Cardiac fibroblast (primary cell): Measurements from ENCODE around the gene PATJ.
A peak's percentile ranks its signal among the peaks of the same experiment; 100 is the strongest.
"Not testable (repeated sequence)": the region's sequence is repeated elsewhere in the genome, so short reads cannot be mapped to it uniquely, and the experiment has no call there.

Experiments used
- DNase-seq, 2 donors: peaks; one replicate each; pipeline versions ENCODE4 v3.0.0 to v3.0.0-alpha.2; 2010; ENCODE audit warnings: low read depth in 2 of 2
- H3K4me3 ChIP-seq, 2 donors: replicated peaks in 1 of 2; 1 replicate in 1 of 2; 2 replicates in 1 of 2; pipeline ENCODE4 v1.5.1; 2011; ENCODE audit warnings: low read depth in 2 of 2, low read length in 2 of 2, mild to moderate bottlenecking in 2 of 2, moderate library complexity in 1 of 2
- CTCF ChIP-seq: IDR thresholded peaks from one replicate; pipeline ENCODE4 v1.5.1; 2011; ENCODE audit warnings: low read depth, mild to moderate bottlenecking, low read length, inconsistent platforms

PATJ gene

GRCh38 chr1:62175568-62176179 lies 433.4 kb downstream of the PATJ start:
- H3K4me3 ChIP-seq, result no peak overlapping the region
- DNase-seq, result peak; percentile 61
- TF ChIP-seq CTCF, result peak; percentile 70

- TF ChIP-seq CTCF, result no peak
- no peak overlapping the region for H3K4me3 ChIP-seq
- DNase-seq, result no peak
Measured at GRCh38 chr1:62176597-62177312, 434.5 kb downstream of the PATJ start.

GRCh38 chr1:62177621-62178020 lies 435.3 kb downstream of the PATJ start:
- TF ChIP-seq CTCF, result no peak
- no peak overlapping the region for H3K4me3 ChIP-seq
- no peak for DNase-seq

- no peak for TF ChIP-seq CTCF
- DNase-seq, result no peak
Measured at GRCh38 chr1:62178372-62178771, 436.1 kb downstream of the PATJ start.

GRCh38 chr1:62180054-62180453 lies 437.8 kb downstream of the PATJ start:
- H3K4me3 ChIP-seq, DNase-seq: not testable (repeated sequence)

More at GRCh38 chr1:62178372-62178771, 436.1 kb downstream of the PATJ start:
- H3K4me3 ChIP-seq, result no peak overlapping the region

GRCh38 chr1:62180639-62181038 lies 438.4 kb downstream of the PATJ start:
- TF ChIP-seq CTCF, result no peak
- H3K4me3 ChIP-seq, result no peak overlapping the region
- DNase-seq, result no peak

- TF ChIP-seq CTCF, result no peak
- H3K4me3 ChIP-seq, result no peak overlapping the region
- no peak for DNase-seq
Measured at GRCh38 chr1:62181532-62181931, 439.3 kb downstream of the PATJ start.

- not testable (repeated sequence) for DNase-seq, H3K4me3 ChIP-seq
Measured at GRCh38 chr1:62182157-62182556, 439.9 kb downstream of the PATJ start.

- not testable (repeated sequence) for DNase-seq, H3K4me3 ChIP-seq
Measured at GRCh38 chr1:62183164-62184020, 441.1 kb downstream of the PATJ start.
